Left renal pelvis (tissue), 4 donors: ENCODE results near the gene TPI1. TPM values are rescaled to one million over a fixed set of nuclear protein-coding genes. Genes with fewer than 3 reads are reported as not detected.

Experiments
- DNase-seq, 4 donors: peaks; one replicate each; pipeline ENCODE4 v3.0.0-alpha.2; 2013; ENCODE audit warnings: low read depth in 4 of 4, low spot score in 3 of 4
- polyA plus RNA-seq, 4 donors: library from polyadenylated mRNA; unstranded; fragments of 120-200 nt; gene quantifications; one replicate each; pipeline ENCODE4 v1.2.1, GENCODE V29; 2013; ENCODE audit not compliant: insufficient read length in 4 of 4

TPI1 gene
- 100 to 1,000 TPM; 328 to 571 (median 548) TPM for polyA plus RNA-seq

- DNase-seq: no peak
These were observed at the start of gene TPI1 for GRCh38 chr12:6867413-6868210. TSS of gene TPI1 (plus strand) at chr12:6867531. CDS start at chr12:6867567, 36 bp downstream.

GRCh38 chr12:6817662-6818157 lies 49.6 kb upstream of the TPI1 start:
- DNase-seq: no peak

DNA sequence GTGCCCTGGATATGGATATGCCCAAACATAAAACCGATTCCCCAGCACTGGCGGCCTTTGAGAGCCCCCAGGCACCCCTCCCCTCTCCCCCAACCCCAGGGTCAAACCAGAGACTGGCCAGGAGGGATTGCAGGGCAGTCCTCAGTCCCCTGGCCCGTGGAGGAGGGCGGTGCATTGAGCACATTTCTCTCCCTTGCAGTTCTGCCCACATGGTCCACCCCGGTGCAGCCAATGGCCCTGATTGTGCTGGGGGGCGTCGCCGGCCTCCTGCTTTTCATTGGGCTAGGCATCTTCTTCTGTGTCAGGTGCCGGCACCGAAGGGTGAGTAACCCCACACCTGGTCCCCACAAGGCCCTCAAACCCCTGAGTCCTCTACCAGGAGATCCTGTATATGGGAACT lies 49.1 kb upstream of the TPI1 start:
- DNase-seq: no peak

DNA sequence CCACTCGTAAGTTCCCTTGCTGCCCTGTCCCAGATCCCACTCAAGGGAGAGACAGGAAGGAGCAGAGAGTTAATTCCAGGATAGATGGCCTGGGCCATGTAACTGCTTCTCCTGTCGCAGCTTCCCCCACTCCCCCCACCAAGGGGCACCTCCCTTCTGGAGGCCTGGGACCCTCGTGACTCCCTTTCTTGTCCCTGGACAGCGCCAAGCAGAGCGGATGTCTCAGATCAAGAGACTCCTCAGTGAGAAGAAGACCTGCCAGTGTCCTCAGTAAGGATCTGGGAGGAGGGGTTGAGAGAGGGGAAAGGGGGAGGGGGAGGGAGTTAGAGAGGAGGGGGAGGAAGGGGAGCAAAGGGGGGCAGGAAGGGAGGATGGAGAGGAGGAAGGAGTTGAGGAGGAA lies 48.7 kb upstream of the TPI1 start:
- no peak for DNase-seq

- no peak for DNase-seq
These were observed 48.0 kb upstream of the TPI1 start for GRCh38 chr12:6819106-6820030.

GRCh38 chr12:6820166-6820565 lies 47.2 kb upstream of the TPI1 start:
- DNase-seq: no peak

DNA sequence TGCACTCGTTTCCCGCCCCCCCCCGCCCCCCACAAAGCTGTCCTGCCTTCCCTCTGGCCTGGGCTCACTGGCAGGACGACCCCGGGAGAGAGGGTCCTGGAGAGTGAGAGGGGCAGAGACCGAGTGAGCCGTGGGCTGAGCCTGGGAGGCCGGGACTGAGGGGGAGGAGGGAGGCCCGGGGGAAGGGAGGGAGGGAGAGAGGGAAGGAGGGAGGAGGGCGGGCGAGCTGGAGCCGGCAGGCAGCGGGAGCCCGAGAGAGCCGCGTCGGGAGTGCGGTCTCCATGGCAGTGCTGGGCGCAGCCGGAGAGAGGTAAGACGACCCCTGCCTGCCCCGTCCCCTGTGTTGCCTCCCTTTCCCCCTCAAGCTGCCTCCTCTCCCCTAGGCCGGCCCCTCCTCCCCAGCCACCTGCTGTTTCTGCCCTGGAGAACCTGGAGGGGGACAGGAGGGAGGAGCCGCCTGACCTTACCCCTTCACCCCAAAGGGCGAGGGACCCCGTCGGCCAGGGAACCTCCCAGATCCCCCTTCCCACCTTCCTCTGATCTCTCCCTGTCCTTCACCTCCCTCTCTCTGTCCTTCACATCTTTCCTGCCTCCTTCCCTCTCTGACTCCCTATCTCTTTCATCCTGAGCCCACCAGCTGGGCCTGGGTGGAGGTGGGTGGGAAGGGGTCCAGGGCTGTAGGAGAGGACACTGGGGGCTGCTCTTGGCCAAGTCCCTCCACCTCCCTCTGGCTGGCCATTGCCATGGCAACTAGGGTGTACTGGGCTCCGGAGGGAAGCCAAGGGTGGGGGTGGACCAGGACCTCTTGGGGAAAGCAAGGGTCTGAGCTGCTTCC lies 45.5 kb upstream of the TPI1 start, which contains the start of gene GPR162:
GPR162 (plus strand) TSS at position 231 of the 835 bp plus-strand sequence. CDS start 2,078 bp downstream, outside the sequence.
- peak in 2 of 4 donors; percentile 75 to 78 for DNase-seq

GRCh38 chr12:6822426-6823135 lies 44.8 kb upstream of the TPI1 start:
- DNase-seq: no peak

DNA sequence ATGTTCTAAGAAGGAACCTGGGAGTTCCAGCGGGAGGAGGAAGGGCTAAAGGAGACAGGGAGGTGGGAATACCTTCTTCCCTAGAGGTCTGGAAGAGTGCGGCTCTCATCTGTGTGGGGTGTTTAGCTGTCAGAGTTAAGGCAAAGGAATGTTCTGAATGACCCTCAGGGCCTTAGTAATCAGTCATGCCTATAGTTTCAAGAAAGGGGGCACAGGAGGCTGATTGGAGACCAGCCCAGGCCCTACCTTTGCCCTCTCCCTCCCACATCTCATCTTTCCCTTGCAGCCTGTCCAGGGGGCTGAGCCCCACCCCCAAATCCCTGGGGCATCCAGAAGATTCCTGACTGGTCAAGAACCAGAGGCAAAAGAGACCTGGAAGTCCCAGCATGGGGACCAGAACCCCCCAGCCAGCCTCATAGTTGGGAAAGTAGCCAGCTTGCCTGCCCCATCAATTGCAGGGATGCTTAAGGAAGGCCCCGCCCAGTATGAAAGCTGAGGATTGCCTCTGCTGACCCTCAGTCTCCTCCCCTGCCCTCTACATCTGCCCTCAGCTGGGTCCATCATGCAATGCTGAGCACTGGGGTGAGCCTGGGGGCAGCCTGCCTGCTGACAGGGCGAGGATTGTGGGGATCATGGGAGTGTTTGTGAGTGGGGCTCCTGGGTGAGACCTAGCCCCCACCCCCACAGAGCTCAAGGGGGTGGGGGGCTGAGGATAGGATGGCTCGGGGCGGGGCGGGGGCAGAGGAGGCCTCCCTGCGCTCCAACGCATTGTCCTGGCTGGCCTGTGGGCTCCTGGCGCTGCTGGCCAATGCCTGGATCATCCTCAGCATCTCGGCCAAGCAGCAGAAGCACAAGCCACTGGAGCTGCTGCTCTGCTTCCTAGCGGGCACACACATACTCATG lies 43.9 kb upstream of the TPI1 start:
- DNase-seq: no peak

GRCh38 chr12:6824085-6824775 lies 43.1 kb upstream of the TPI1 start:
- DNase-seq: no peak

GRCh38 chr12:6824901-6825381 lies 42.4 kb upstream of the TPI1 start:
- DNase-seq: no peak

DNA sequence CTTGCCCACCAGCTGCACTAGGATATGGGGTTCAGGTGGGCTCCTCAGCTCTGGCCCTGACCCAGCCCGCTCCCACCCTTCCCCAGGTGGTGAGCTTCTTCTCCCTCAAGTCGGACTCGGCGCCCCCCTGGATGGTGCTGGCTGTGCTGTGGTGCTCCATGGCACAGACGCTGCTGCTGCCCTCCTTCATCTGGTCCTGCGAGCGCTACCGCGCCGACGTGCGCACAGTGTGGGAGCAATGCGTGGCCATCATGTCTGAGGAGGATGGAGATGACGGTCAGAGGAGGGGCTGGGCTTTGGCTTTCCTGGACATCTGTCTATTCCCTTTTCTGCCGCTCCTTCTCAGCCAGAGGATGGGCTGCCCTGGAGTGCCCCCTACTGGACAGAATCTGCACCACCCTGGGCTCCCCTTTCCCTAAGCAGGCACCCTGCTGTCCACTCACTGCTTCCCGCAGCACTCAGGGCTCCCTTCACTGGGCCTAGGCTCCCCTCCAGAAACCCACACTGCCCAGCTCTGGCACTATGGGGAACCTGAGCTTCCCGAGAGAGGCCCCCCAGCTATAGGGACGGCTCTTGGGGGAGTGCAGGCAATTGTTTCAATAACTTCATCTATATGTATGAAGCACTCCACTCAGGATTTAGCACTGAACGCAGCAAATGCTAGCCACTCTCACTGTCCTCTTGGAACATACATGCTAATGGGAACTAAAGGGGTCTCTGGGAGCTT lies 41.8 kb upstream of the TPI1 start:
- peak in 1 of 4 donors; percentile 82 for DNase-seq

- no peak for DNase-seq
These were observed 41.1 kb upstream of the TPI1 start for GRCh38 chr12:6826125-6826733.

GRCh38 chr12:6826734-6827436 lies 40.4 kb upstream of the TPI1 start:
- no peak for DNase-seq

DNA sequence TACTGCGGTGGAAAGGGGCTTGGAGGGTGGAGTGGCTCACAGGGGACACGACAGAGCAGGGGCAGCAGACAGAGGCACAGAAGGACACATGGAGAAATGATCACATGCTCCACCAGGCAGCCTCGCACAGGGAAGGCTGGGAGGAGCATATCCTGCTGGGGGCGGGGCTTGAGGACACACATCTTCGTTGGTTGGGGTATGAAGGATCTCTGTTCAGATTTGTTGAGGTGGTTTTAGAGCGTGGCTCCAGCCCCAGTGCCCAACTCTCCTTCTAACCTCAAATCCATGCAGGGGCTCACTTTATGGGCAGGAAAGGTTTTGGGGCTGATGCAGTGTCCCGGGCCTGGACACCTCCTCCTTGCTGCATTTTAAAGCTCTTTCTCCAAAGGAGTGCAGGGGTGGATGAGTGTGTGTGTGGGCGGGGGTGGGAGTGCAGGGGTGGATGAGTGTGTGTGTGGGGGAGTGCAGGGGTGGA lies 39.9 kb upstream of the TPI1 start:
- DNase-seq: peak in 1 of 4 donors; percentile 71
